HUES48 (cell line): ENCODE data around the gene CCZ1B.
"Not testable (repeated sequence)": the region's sequence is repeated elsewhere in the genome, so short reads cannot be mapped to it uniquely, and the experiment has no call there.

Experiments used
- H3K27ac ChIP-seq: one replicate; pipeline ENCODE4 v1.7.0; 2013; ENCODE audit warnings: low read depth, low read length, inconsistent platforms
- H3K27me3 ChIP-seq: 2 replicates; pipeline ENCODE4 v1.6.1; 2013; ENCODE audit warnings: mild to moderate bottlenecking, low read length; ENCODE audit not compliant: control insufficient read depth, insufficient read depth
- H3K36me3 ChIP-seq: 2 replicates; pipeline ENCODE4 v1.6.1; 2013; ENCODE audit warnings: low read length; ENCODE audit not compliant: control insufficient read depth, insufficient read depth
- H3K4me1 ChIP-seq: 2 replicates; pipeline ENCODE4 v1.6.1; 2013; ENCODE audit warnings: mild to moderate bottlenecking, low read length; ENCODE audit not compliant: control insufficient read depth, insufficient read depth
- H3K4me3 ChIP-seq: 2 replicates; pipeline ENCODE4 v1.5.1; 2013; ENCODE audit warnings: mild to moderate bottlenecking, low read depth, low read length
- H3K9ac ChIP-seq: 2 replicates; pipeline ENCODE4 v1.6.1; 2013; ENCODE audit warnings: mild to moderate bottlenecking, low read depth, low read length, moderate library complexity
- H3K9me3 ChIP-seq: 2 replicates; pipeline ENCODE4 v1.6.1; 2013; ENCODE audit warnings: low read length; ENCODE audit not compliant: control insufficient read depth, insufficient read depth

The CCZ1B gene

GRCh38 chr7:6830026-6830425, 4.0 kb upstream of the CCZ1B start:
- not testable (repeated sequence) for H3K9ac ChIP-seq, H3K4me1 ChIP-seq, H3K4me3 ChIP-seq, H3K27ac ChIP-seq, H3K27me3 ChIP-seq, H3K36me3 ChIP-seq, H3K9me3 ChIP-seq

- not testable (repeated sequence) for H3K9ac ChIP-seq, H3K4me3 ChIP-seq, H3K27ac ChIP-seq, H3K36me3 ChIP-seq, H3K9me3 ChIP-seq, H3K4me1 ChIP-seq, H3K27me3 ChIP-seq
Observed at GRCh38 chr7:6829616-6830015, 3.5 kb upstream of the CCZ1B start.

GRCh38 chr7:6827180-6827579, 1.1 kb upstream of the CCZ1B start:
- not testable (repeated sequence) for H3K4me3 ChIP-seq

GRCh38 chr7:6825236-6826125, 594 bp downstream of the CCZ1B start:
- not testable (repeated sequence) for H3K9me3 ChIP-seq, H3K4me1 ChIP-seq, H3K36me3 ChIP-seq, H3K9ac ChIP-seq, H3K27me3 ChIP-seq, H3K27ac ChIP-seq
- H3K4me3 ChIP-seq, result peak overlapping the region; percentile 51

More at GRCh38 chr7:6827180-6827579, 1.1 kb upstream of the CCZ1B start:
- H3K36me3 ChIP-seq, H3K27ac ChIP-seq, H3K9me3 ChIP-seq, H3K4me1 ChIP-seq, H3K9ac ChIP-seq, H3K27me3 ChIP-seq: not testable (repeated sequence)

GRCh38 chr7:6821622-6822021, 4.5 kb downstream of the CCZ1B start:
- H3K27me3 ChIP-seq, H3K27ac ChIP-seq, H3K9me3 ChIP-seq, H3K36me3 ChIP-seq, H3K4me1 ChIP-seq, H3K4me3 ChIP-seq, H3K9ac ChIP-seq: not testable (repeated sequence)

- not testable (repeated sequence) for H3K27ac ChIP-seq, H3K27me3 ChIP-seq, H3K4me1 ChIP-seq, H3K9me3 ChIP-seq, H3K9ac ChIP-seq, H3K4me3 ChIP-seq, H3K36me3 ChIP-seq
Observed at GRCh38 chr7:6815470-6815869, 10.6 kb downstream of the CCZ1B start.

GRCh38 chr7:6813011-6813410, 13.1 kb downstream of the CCZ1B start:
- H3K9ac ChIP-seq, H3K4me1 ChIP-seq, H3K27ac ChIP-seq, H3K9me3 ChIP-seq, H3K27me3 ChIP-seq, H3K36me3 ChIP-seq, H3K4me3 ChIP-seq: not testable (repeated sequence)

GRCh38 chr7:6807959-6808358, 18.1 kb downstream of the CCZ1B start:
- not testable (repeated sequence) for H3K27me3 ChIP-seq, H3K27ac ChIP-seq, H3K4me3 ChIP-seq, H3K9ac ChIP-seq, H3K9me3 ChIP-seq, H3K36me3 ChIP-seq, H3K4me1 ChIP-seq

- not testable (repeated sequence) for H3K9ac ChIP-seq, H3K27ac ChIP-seq, H3K27me3 ChIP-seq, H3K9me3 ChIP-seq, H3K4me3 ChIP-seq, H3K4me1 ChIP-seq, H3K36me3 ChIP-seq
Observed at GRCh38 chr7:6807393-6807918, 18.6 kb downstream of the CCZ1B start.

- H3K27ac ChIP-seq, H3K9ac ChIP-seq, H3K36me3 ChIP-seq, H3K27me3 ChIP-seq, H3K4me3 ChIP-seq, H3K9me3 ChIP-seq, H3K4me1 ChIP-seq: not testable (repeated sequence)
Observed at GRCh38 chr7:6800331-6800730, 25.7 kb downstream of the CCZ1B start.

- not testable (repeated sequence) for H3K4me3 ChIP-seq, H3K9me3 ChIP-seq, H3K27ac ChIP-seq, H3K4me1 ChIP-seq, H3K36me3 ChIP-seq, H3K27me3 ChIP-seq, H3K9ac ChIP-seq
Observed at GRCh38 chr7:6799887-6800286, 26.2 kb downstream of the CCZ1B start.
